HCT116 (cell line): Measurements from ENCODE around the gene RRBP1. TPM values are rescaled to one million over a fixed set of nuclear protein-coding genes. Genes with fewer than 3 reads are reported as not detected.

ENCODE experiments used
- ATAC-seq: fragments of 200-7000 bp; cut with Tn5 transposase; 2 replicates; pipeline ENCODE4 v1.9.1; 2020; ENCODE audit warnings: mild to moderate bottlenecking, moderate library complexity
- BruUV-seq: library from RNA; stranded (reverse); fragments of 400-500 nt; replicated peaks from 2 replicates; lab custom pipeline; 2021; lab: Mats Ljungman, UMichigan
- CTCF ChIA-PET: fragments of 300-600 bp; sonication (Branson Sonifier 250); formaldehyde crosslinking; loops from one replicate; lab custom pipeline; 2021; ENCODE audit warnings: antibody characterized with exemption; lab: Charles Lee
- POLR2A ChIA-PET: fragments of 300-600, 350-600 bp; sonication (Branson Sonifier 250); formaldehyde crosslinking; loops from one replicate; lab custom pipeline; 2021; ENCODE audit warnings: antibody characterized with exemption; lab: Charles Lee
- RAD21 ChIA-PET, 2 experiments: fragments of 300-600 bp; sonication (Branson Sonifier 250); formaldehyde crosslinking; loops; one replicate each; lab custom pipeline; 2023; ENCODE audit warnings: low total read pairs in 2 of 2; ENCODE audit not compliant: uncharacterized antibody in 2 of 2, unreplicated experiment in 2 of 2, low non-redundant PET in 1 of 2; lab: Charles Lee
- DNase-seq: peaks from one replicate; pipeline ENCODE4 v3.0.0-alpha.2; 2010; ENCODE audit warnings: low read depth, low spot score
- H2AFZ ChIP-seq: fragments of 200-600 bp; shearing (Covaris generic), sonication (generic); 2 replicates; pipeline ENCODE4 v1.6.1; 2017; ENCODE audit warnings: low read depth, mixed run types, mixed read lengths, antibody characterized with exemption, low read length; ENCODE audit not compliant: poor library complexity, severe bottlenecking
- H3K27ac ChIP-seq: 2 replicates; pipeline ENCODE4 v1.5.1; 2012; ENCODE audit warnings: low read depth, low read length
- H3K27me3 ChIP-seq: fragments of 200-600 bp; sonication (generic); 2 replicates; pipeline ENCODE4 v1.6.1; 2016; ENCODE audit warnings: mixed run types, low read length, mixed read lengths; ENCODE audit not compliant: insufficient read depth
- H3K36me3 ChIP-seq, 2 experiments: fragments of 200-500 bp in 1 of 2; fragments of 200-600 bp in 1 of 2; sonication (Bioruptor generic) in 1 of 2; sonication (generic) in 1 of 2; 2 replicates each; pipeline versions ENCODE4 v1.5.1 to v1.6.1; 2014 to 2016; ENCODE audit warnings: low read length in 2 of 2, inconsistent platforms in 1 of 2, mixed read lengths in 1 of 2, mixed run types in 1 of 2; ENCODE audit not compliant: insufficient read depth in 2 of 2, control insufficient read depth in 1 of 2
- H3K4me1 ChIP-seq, 2 experiments: fragments of 200-600 bp in 1 of 2; sonication (generic) in 1 of 2; 2 replicates each; pipeline versions ENCODE4 v1.5.1 to v1.6.1; 2012 to 2017; ENCODE audit warnings: low read length in 2 of 2, inconsistent platforms in 1 of 2, mild to moderate bottlenecking in 1 of 2, mixed read lengths in 1 of 2, mixed run types in 1 of 2, moderate library complexity in 1 of 2; ENCODE audit not compliant: insufficient read depth in 2 of 2, control insufficient read depth in 1 of 2
- H3K4me2 ChIP-seq: fragments of 200-600 bp; sonication (generic); 2 replicates; pipeline ENCODE4 v1.6.1; 2017; ENCODE audit warnings: mixed run types, low read length, mixed read lengths
- H3K4me3 ChIP-seq, 2 experiments: fragments of 200-600 bp in 1 of 2; sonication (generic) in 1 of 2; replicated peaks in 1 of 2; 2 replicates each; pipeline ENCODE4 v1.5.1; 2011 to 2016; ENCODE audit warnings: low read length in 2 of 2, control low read depth in 1 of 2, low read depth in 1 of 2, mild to moderate bottlenecking in 1 of 2, mixed read lengths in 1 of 2, mixed run types in 1 of 2
- H3K79me2 ChIP-seq: fragments of 200-600 bp; sonication (generic); 2 replicates; pipeline ENCODE4 v1.6.1; 2017; ENCODE audit warnings: mild to moderate bottlenecking, mixed run types, low read length, moderate library complexity, mixed read lengths; ENCODE audit not compliant: insufficient read depth
- H3K9ac ChIP-seq: fragments of 200-600 bp; sonication (generic); 2 replicates; pipeline ENCODE4 v1.6.1; 2016; ENCODE audit warnings: low read length, mixed read lengths
- H3K9me2 ChIP-seq: fragments of 200-600 bp; sonication (generic), shearing (Covaris generic); 2 replicates; pipeline ENCODE4 v1.6.1; 2017; ENCODE audit warnings: mixed run types, mild to moderate bottlenecking, moderate library complexity; ENCODE audit not compliant: insufficient read depth
- H3K9me3 ChIP-seq, 2 experiments: fragments of 200-500 bp in 1 of 2; fragments of 200-600 bp in 1 of 2; sonication (Bioruptor generic) in 1 of 2; sonication (generic) in 1 of 2; 2 replicates each; pipeline ENCODE4 v1.6.1; 2014 to 2017; ENCODE audit warnings: low read length in 2 of 2, mixed read lengths in 2 of 2, inconsistent platforms in 1 of 2, low read depth in 1 of 2, mild to moderate bottlenecking in 1 of 2, mixed run types in 1 of 2, moderate library complexity in 1 of 2; ENCODE audit not compliant: control insufficient read depth in 1 of 2, insufficient read depth in 1 of 2
- H4K20me1 ChIP-seq: fragments of 200-600 bp; sonication (generic), shearing (Covaris generic); 2 replicates; pipeline ENCODE4 v1.6.1; 2017; ENCODE audit warnings: mixed run types, mild to moderate bottlenecking, moderate library complexity; ENCODE audit not compliant: insufficient read depth
- CBX3 ChIP-seq: IDR thresholded peaks from 2 replicates; pipeline ENCODE4 v1.6.1; 2012; ENCODE audit warnings: low read depth
- CEBPB ChIP-seq: IDR thresholded peaks from 2 replicates; pipeline ENCODE4 v1.6.1; 2012; ENCODE audit warnings: low read depth
- EZH2 ChIP-seq: fragments of 200-600 bp; sonication (generic); IDR thresholded peaks from 2 replicates; pipeline ENCODE4 v1.6.1; 2017; ENCODE audit warnings: antibody characterized with exemption, mixed run types
- EZH2phosphoT487 ChIP-seq: fragments of 200-600 bp; IDR thresholded peaks from 2 replicates; pipeline ENCODE4 v1.6.1; 2018; ENCODE audit warnings: antibody characterized with exemption, borderline replicate concordance
- MAX ChIP-seq: IDR thresholded peaks from 2 replicates; pipeline ENCODE4 v1.6.1; 2012
- POLR2A ChIP-seq: IDR thresholded peaks from 2 replicates; pipeline ENCODE4 v1.7.0; 2011; ENCODE audit warnings: borderline replicate concordance; ENCODE audit not compliant: insufficient read depth, insufficient read length; ENCODE audit errors: extremely low read depth
- POLR2AphosphoS5 ChIP-seq: IDR thresholded peaks from 2 replicates; pipeline ENCODE4 v1.6.1; 2011; ENCODE audit warnings: mild to moderate bottlenecking, low read depth, low read length, moderate library complexity
- SIN3A ChIP-seq: IDR thresholded peaks from 2 replicates; pipeline ENCODE4 v1.6.1; 2012; ENCODE audit warnings: low read depth
- SP1 ChIP-seq: IDR thresholded peaks from 2 replicates; pipeline ENCODE4 v1.6.1; 2012; ENCODE audit warnings: low read depth
- TCF7L2 ChIP-seq: IDR thresholded peaks from 2 replicates; pipeline ENCODE4 v1.7.0; 2011; ENCODE audit warnings: borderline replicate concordance, inconsistent platforms; ENCODE audit not compliant: insufficient read depth, insufficient read length; ENCODE audit errors: extremely low read depth
- YY1 ChIP-seq: IDR thresholded peaks from 2 replicates; pipeline ENCODE4 v1.6.1; 2011; ENCODE audit warnings: low read length, low read depth, moderate library complexity, mild to moderate bottlenecking; ENCODE audit not compliant: insufficient replicate concordance; ENCODE audit errors: extremely low read depth
- ZBTB33 ChIP-seq: IDR thresholded peaks from 2 replicates; pipeline ENCODE4 v1.6.1; 2011; ENCODE audit warnings: mild to moderate bottlenecking, low read length, moderate library complexity; ENCODE audit not compliant: insufficient replicate concordance; ENCODE audit errors: extremely low read depth
- ZFX ChIP-seq: fragments of 450-650 bp; IDR thresholded peaks from 2 replicates; pipeline ENCODE4 v1.6.1; 2017
- intact Hi-C: fragments of 100-400 bp; cut with micrococcal nuclease; formaldehyde crosslinking; loops from 2 replicates; pipeline ENCODE4 v1.10.0; 2022
- total RNA-seq: library from RNA; stranded (reverse); gene quantifications from one replicate; pipeline ENCODE4 v1.2.1, GENCODE V29; 2021; ENCODE audit not compliant: unreplicated experiment

Gene RRBP1
- total RNA-seq, 1 experiment from 2014 or later: 123 TPM

GRCh38 chr20:17679941-17680835 lies 1.9 kb downstream of the RRBP1 start:
- Histone ChIP-seq H4K20me1 (no peaks in the 10 kb centered on the region), H3K4me3 (peak overlapping the region; percentile 78 to 82), H3K4me2 (peak overlapping the region; percentile 94), H3K36me3 (peaks cover 15 to 16% of the 10 kb centered on the region in 2 experiments; a peak in 2 of 4 replicates), H3K27ac (peak overlapping the region; percentile 91), H3K9ac (peak overlapping the region; percentile 78), H3K79me2 (peaks cover 55% of the 10 kb centered on the region), H3K9me3 (no peaks in the 10 kb centered on the region), H3K9me2 (no peaks in the 10 kb centered on the region), H3K27me3 (peaks cover 12% of the 10 kb centered on the region; the same call in 1 of the 2 replicates), H3K4me1 (peaks cover 24 to 33% of the 10 kb centered on the region in 2 experiments), H2AFZ (no peak overlapping the region)
- ATAC-seq: no peak
- TSS peak; percentile 70 for BruUV-seq
- ChIA-PET CTCF (interaction anchor here (1.0 kb wide), 1 partner anchor 259 kb away, joined by 6 read pairs; no protein-coding TSS in a partner anchor), RAD21 (no interaction called here), POLR2A (interaction anchor here (1.0 to 1.3 kb wide), 2 partner anchors 194 to 218 kb away, joined by 3 to 4 read pairs; no protein-coding TSS in a partner anchor)
- TF ChIP-seq EZH2: no peak
- TF ChIP-seq MAX: peak; percentile 39; the same call in 1 of the 2 replicates
- TF ChIP-seq POLR2AphosphoS5: peak; percentile 45; the same call in 1 of the 2 replicates
- TF ChIP-seq SIN3A: no peak
- peak; percentile 11 for TF ChIP-seq TCF7L2
- DNase-seq: no peak
- intact Hi-C loops: loop anchor here (2.0 kb wide), 1 partner anchor 259 kb away; no protein-coding TSS in a partner anchor

DNA sequence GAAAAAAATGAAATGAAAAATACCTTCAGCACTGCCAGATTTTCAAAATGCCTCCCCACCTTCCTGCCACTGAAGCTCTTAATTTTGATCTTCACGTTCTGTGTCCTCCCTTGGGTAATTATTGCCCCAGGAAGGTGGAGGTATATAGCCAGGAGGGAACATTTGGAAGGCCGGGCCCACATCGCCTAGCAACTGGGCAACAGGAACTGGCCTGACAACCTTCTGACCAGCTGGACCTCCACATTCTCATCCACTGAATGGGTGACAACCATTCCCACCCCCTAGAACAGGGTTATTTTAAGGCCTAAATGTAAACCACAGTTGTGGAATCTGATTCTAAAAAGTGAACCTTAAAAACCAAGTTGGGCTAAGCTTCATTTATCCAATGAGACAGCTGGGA lies 3.2 kb downstream of the RRBP1 start:
- no peaks in the 10 kb centered on the region for H4K20me1 ChIP-seq
- peak overlapping the region; percentile 91; the same call in 1 of the 2 replicates for H3K27ac ChIP-seq
- no peak overlapping the region for H3K4me2 ChIP-seq
- DNase-seq (no peak), ATAC-seq (no peak)
- peaks cover 2% of the 10 kb centered on the region; the same call in 1 of the 2 replicates for H3K27me3 ChIP-seq
- peaks cover 68% of the 10 kb centered on the region for H3K79me2 ChIP-seq
- H3K4me1 ChIP-seq: peaks cover 24 to 33% of the 10 kb centered on the region in 2 experiments
- TF ChIP-seq SP1 (no peak), ZFX (no peak), POLR2A (no peak), YY1 (no peak), EZH2phosphoT487 (no peak), CBX3 (no peak), ZBTB33 (no peak), CEBPB (no peak)
- intact Hi-C loops: no loop called here
- no peaks in the 10 kb centered on the region for H3K9me2 ChIP-seq
- CTCF ChIA-PET: interaction anchor here (1.2 kb wide), 1 partner anchor 27 kb away, joined by 3 read pairs; no protein-coding TSS in a partner anchor
- no peak overlapping the region for H3K9ac ChIP-seq
- RAD21 ChIA-PET: no interaction called here
- H3K9me3 ChIP-seq: no peaks in the 10 kb centered on the region
- POLR2A ChIA-PET: no interaction called here
- no peak overlapping the region for H2AFZ ChIP-seq
- H3K36me3 ChIP-seq: peaks cover 15 to 21% of the 10 kb centered on the region in 2 experiments; a peak in 2 of 4 replicates
- H3K4me3 ChIP-seq: no peak overlapping the region
- BruUV-seq: no TSS peak
